BLaER1 treated with 17β-estradiol and CSF1 and Interleukin-3, amounts not matched to agents 10 nM and 100 nM (cell line): Measurements from ENCODE around the gene ALX1.

Experiments used
- H3K27ac ChIP-seq, 11 experiments: shearing (Covaris generic); formaldehyde crosslinking; 2 replicates each; pipeline ENCODE4 v1.8.1; 2022
- H3K27me3 ChIP-seq, 11 experiments: shearing (Covaris generic); formaldehyde crosslinking; 2 replicates each; pipeline ENCODE4 v1.8.1; 2022
- H3K36me3 ChIP-seq, 11 experiments: shearing (Covaris generic); formaldehyde crosslinking; 2 replicates each; pipeline ENCODE4 v1.8.1; 2022
- H3K4me1 ChIP-seq, 10 experiments: shearing (Covaris generic); formaldehyde crosslinking; 2 replicates each; pipeline ENCODE4 v1.8.1; 2022
- H3K4me2 ChIP-seq, 11 experiments: shearing (Covaris generic); formaldehyde crosslinking; 2 replicates each; pipeline ENCODE4 v1.8.1; 2022
- H3K4me3 ChIP-seq, 10 experiments: shearing (Covaris generic); formaldehyde crosslinking; 2 replicates each; pipeline ENCODE4 v1.8.1; 2022
- H3K9ac ChIP-seq, 11 experiments: shearing (Covaris generic); formaldehyde crosslinking; 2 replicates each; pipeline ENCODE4 v1.8.1; 2022
- H3K9me3 ChIP-seq, 11 experiments: shearing (Covaris generic); formaldehyde crosslinking; replicated peaks in 1 of 11; 2 replicates each; pipeline ENCODE4 v1.8.1; 2022
- H4K20me1 ChIP-seq, 11 experiments: shearing (Covaris generic); formaldehyde crosslinking; 2 replicates each; pipeline ENCODE4 v1.8.1; 2022
- Cebpa-rat ChIP-seq, 11 experiments: shearing (Covaris generic); IDR thresholded peaks; 2 replicates each; pipeline ENCODE4 v1.8.1; 2022

ALX1 gene

GRCh38 chr12:85325442-85325841 is 45.4 kb downstream of the ALX1 start:
- no peak for TF ChIP-seq Cebpa-rat (IDR thresholded peaks at IDR 0.05)
- Histone ChIP-seq H3K4me1 (0 out of 20 replicates have a peak, but pooled peaks cover 0 to 3% (median 0%) of the 10 kb centered on the region in 10 experiments), H3K36me3 (no peaks in the 10 kb centered on the region), H3K27ac (no peak overlapping the region), H3K9me3 (no peaks in the 10 kb centered on the region), H3K9ac (no peak overlapping the region), H4K20me1 (no peaks in the 10 kb centered on the region), H3K4me3 (no peak overlapping the region), H3K4me2 (no peak overlapping the region), H3K27me3 (no peaks in the 10 kb centered on the region)

GRCh38 chr12:85329913-85330312 is 49.9 kb downstream of the ALX1 start:
- H3K36me3 ChIP-seq, result no peaks in the 10 kb centered on the region

DNA sequence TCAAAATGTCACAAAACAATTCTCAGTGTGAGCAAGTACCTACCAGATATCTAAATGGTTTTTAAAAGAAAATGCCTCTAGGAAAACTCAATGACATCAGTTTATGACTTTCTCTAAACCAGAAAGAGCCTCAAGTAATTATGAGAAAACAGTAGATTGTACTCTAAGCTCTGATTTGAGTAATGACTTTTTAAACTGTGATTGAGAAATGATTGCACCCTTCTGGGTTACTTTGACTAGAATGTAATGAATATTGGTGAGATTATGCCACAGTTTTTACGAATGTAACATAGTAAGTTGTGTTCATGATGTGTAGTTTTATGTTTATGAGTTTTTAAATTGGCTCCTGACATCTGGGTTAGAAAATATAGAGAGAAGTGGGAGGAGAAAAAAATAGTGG is 68.8 kb downstream of the ALX1 start:
- Histone ChIP-seq H3K36me3 (no peaks in the 10 kb centered on the region), H3K9me3 (no peaks in the 10 kb centered on the region), H3K9ac (no peak overlapping the region), H3K4me3 (no peak overlapping the region), H3K27me3 (no peaks in the 10 kb centered on the region), H4K20me1 (no peaks in the 10 kb centered on the region), H3K27ac (no peak overlapping the region), H3K4me2 (no peak overlapping the region), H3K4me1 (0 out of 20 replicates have a peak, but pooled peaks cover 0 to 7% (median 0%) of the 10 kb centered on the region in 10 experiments)
- no peak for TF ChIP-seq Cebpa-rat (IDR thresholded peaks at IDR 0.05)

More at GRCh38 chr12:85329913-85330312, 49.9 kb downstream of the ALX1 start:
- Histone ChIP-seq H3K9ac (no peak overlapping the region), H3K9me3 (no peaks in the 10 kb centered on the region), H4K20me1 (no peaks in the 10 kb centered on the region), H3K27me3 (no peaks in the 10 kb centered on the region), H3K4me3 (no peak overlapping the region), H3K27ac (no peak overlapping the region), H3K4me2 (no peak overlapping the region), H3K4me1 (0 out of 20 replicates have a peak, but pooled peaks cover 0 to 4% (median 0%) of the 10 kb centered on the region in 10 experiments)
- TF ChIP-seq Cebpa-rat (IDR thresholded peaks at IDR 0.05), result no peak

GRCh38 chr12:85350356-85350755 is 70.3 kb downstream of the ALX1 start:
- H3K4me2 ChIP-seq, result no peak overlapping the region
- no peaks in the 10 kb centered on the region for H3K27me3 ChIP-seq
- H4K20me1 ChIP-seq, result no peaks in the 10 kb centered on the region
- H3K27ac ChIP-seq, result no peak overlapping the region
- no peaks in the 10 kb centered on the region for H3K9me3 ChIP-seq
- no peaks in the 10 kb centered on the region for H3K4me1 ChIP-seq
- H3K36me3 ChIP-seq, result no peaks in the 10 kb centered on the region
- no peak overlapping the region for H3K9ac ChIP-seq
- H3K4me3 ChIP-seq, result no peak overlapping the region
- no peak for TF ChIP-seq Cebpa-rat (IDR thresholded peaks at IDR 0.05)
